RWPE1 (cell line): Measurements from ENCODE around the gene HOXC11.

Experiments
- CTCF ChIA-PET: fragments of 350-600 bp; sonication (Branson Sonifier 250); formaldehyde crosslinking; extraction: SDS; loops from one replicate; lab custom pipeline; 2021; lab: Yijun Ruan, JAX
- POLR2A ChIA-PET: fragments of 400-600 bp; formaldehyde crosslinking; extraction: SDS; loops from one replicate; lab custom pipeline; 2020; ENCODE audit warnings: antibody characterized with exemption; ENCODE audit not compliant: low non-redundant PET; lab: Yijun Ruan, JAX
- DNase-seq: peaks from one replicate; pipeline ENCODE4 v3.0.0; 2012; ENCODE audit warnings: low spot score
- H3K27ac ChIP-seq: fragments of 450-650 bp; 2 replicates; pipeline ENCODE4 v1.5.1; 2017
- TF ChIP-seq, protein P1 (sequence below): fragments of 450-650 bp; conservative IDR thresholded peaks from 2 replicates; pipeline ENCODE4 v1.5.1; 2017; ENCODE audit warnings: low read depth, mild to moderate bottlenecking

Gene HOXC11

DNA sequence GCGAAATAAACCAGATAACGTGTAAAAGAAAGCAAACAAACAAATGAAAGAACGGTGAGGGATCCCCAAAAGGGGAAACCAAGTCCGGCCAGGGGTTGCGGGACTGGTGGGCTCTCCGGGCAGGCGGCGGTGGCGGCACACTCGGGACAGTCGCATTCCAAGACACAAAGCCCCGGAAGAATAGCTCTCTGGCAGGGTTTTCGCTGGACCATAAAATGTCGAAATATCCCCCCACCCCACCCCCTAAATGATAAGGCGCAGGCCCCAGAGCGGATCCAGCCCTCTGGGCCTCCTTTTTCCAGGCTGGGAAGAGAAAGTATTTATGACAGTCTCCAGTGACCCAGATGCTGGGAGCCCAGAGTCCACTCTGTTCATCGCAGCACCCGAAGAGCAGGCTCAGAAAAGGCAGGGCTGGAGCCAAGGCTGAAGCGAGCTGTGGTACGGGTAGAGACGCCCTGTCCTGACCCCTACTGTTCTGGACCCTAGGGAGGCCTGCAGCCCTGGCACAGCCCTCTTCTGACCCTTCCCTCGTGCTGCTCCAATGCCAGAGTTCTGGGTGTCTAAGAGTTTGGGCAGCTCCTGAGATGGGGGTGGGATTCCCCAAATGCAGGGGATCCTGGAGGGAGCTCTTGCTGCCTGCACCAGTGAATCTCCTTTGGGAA is 33.8 kb downstream of the HOXC11 start:
- H3K27ac ChIP-seq: no peak overlapping the region
- CTCF ChIA-PET: interaction anchor here (0.6 to 4.4 kb wide), 14 partner anchors 10 to 329 kb away, joined by 3 to 47 read pairs (median 4); partner anchors contain the start of gene HOXC10
- DNase-seq: no peak
- POLR2A ChIA-PET: interaction anchor here (1.2 kb wide), 1 partner anchor 185 kb away, joined by 9 read pairs; no protein-coding TSS in a partner anchor
- TF ChIP-seq, protein P1, sequence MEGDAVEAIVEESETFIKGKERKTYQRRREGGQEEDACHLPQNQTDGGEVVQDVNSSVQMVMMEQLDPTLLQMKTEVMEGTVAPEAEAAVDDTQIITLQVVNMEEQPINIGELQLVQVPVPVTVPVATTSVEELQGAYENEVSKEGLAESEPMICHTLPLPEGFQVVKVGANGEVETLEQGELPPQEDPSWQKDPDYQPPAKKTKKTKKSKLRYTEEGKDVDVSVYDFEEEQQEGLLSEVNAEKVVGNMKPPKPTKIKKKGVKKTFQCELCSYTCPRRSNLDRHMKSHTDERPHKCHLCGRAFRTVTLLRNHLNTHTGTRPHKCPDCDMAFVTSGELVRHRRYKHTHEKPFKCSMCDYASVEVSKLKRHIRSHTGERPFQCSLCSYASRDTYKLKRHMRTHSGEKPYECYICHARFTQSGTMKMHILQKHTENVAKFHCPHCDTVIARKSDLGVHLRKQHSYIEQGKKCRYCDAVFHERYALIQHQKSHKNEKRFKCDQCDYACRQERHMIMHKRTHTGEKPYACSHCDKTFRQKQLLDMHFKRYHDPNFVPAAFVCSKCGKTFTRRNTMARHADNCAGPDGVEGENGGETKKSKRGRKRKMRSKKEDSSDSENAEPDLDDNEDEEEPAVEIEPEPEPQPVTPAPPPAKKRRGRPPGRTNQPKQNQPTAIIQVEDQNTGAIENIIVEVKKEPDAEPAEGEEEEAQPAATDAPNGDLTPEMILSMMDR: no peak

- no peak overlapping the region for H3K27ac ChIP-seq
- ChIA-PET CTCF (interaction anchor here (0.5 to 4.4 kb wide), 7 partner anchors 25 to 330 kb away, joined by 3 to 47 read pairs (median 6); partner anchors contain the start of gene HOXC5), POLR2A (no interaction called here)
- TF ChIP-seq, protein P1: no peak
- DNase-seq: no peak
Observed at GRCh38 chr12:54007538-54008259, 34.8 kb downstream of the HOXC11 start.

- no peak for DNase-seq
- H3K27ac ChIP-seq: no peak overlapping the region
- ChIA-PET CTCF (interaction anchor here (0.5 to 4.4 kb wide), 6 partner anchors 8 to 194 kb away, joined by 3 to 47 read pairs (median 4); partner anchors contain the start of gene HOXC5), POLR2A (no interaction called here)
- TF ChIP-seq, protein P1: no peak
Observed at GRCh38 chr12:54008260-54008552, 35.3 kb downstream of the HOXC11 start.

DNA sequence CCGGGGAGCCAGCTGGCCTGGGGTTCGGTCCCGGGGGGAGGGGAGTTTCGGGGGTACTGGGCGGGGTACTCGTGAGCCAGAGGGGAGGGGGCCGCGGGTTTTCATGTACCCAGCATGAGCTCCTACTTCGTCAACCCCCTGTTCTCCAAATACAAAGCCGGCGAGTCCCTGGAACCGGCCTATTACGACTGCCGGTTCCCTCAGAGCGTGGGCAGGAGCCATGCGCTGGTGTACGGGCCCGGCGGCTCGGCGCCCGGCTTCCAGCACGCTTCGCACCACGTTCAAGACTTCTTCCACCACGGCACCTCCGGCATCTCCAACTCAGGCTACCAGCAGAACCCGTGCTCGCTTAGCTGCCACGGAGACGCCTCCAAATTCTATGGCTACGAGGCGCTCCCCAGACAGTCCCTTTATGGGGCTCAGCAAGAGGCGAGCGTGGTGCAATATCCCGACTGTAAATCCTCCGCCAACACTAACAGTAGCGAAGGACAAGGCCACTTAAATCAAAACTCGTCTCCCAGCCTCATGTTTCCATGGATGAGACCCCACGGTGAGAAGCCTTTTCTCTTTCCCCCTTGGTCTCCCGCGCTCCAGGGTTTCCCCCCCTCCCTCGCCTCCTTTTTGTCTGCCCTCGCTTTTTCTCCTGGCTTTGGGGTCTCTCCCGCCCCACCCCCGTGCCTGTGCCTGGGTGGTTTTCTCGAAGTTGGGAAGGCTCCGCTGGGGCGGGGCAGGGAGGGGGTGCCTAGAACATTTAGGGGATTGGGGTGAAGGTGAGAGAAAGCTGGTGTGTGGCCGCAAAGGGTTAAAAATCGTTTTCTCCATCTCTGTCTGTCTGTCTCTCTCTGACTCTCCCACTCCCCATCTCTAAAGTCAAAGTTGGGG is 36.5 kb downstream of the HOXC11 start:
- no peak overlapping the region for H3K27ac ChIP-seq
- CTCF ChIA-PET: interaction anchor here (0.5 to 4.4 kb wide), 9 partner anchors 8 to 354 kb away, joined by 3 to 47 read pairs (median 5); no protein-coding TSS in a partner anchor
- TF ChIP-seq, protein P1: no peak
- peak; percentile 32 for DNase-seq
- POLR2A ChIA-PET: interaction anchor here (0.5 to 0.7 kb wide), 4 partner anchors 66 to 327 kb away, joined by 3 to 5 read pairs (median 4); no protein-coding TSS in a partner anchor

- ChIA-PET POLR2A (no interaction called here), CTCF (interaction anchor here (0.6 to 0.9 kb wide), 2 partner anchors 15 to 41 kb away, joined by 3 to 6 read pairs; no protein-coding TSS in a partner anchor)
- no peak for DNase-seq
- H3K27ac ChIP-seq: no peak overlapping the region
- TF ChIP-seq, protein P1: no peak
Observed at GRCh38 chr12:54010053-54010971, 37.4 kb downstream of the HOXC11 start.
